ENCODE results near the gene MX2. TPM values are rescaled to one million over a fixed set of nuclear protein-coding genes. Genes with fewer than 3 reads are reported as not detected.

The MX2 gene
- total and polyA plus RNA-seq, 2 donors (not counting 1 experiment from before 2014, with no cell fraction given): 51.2 to 64.3 TPM

GRCh38 chr21:41373253-41373652 lies 11.4 kb downstream of the MX2 start:
- no peak overlapping the region for H3K4me3 ChIP-seq (ENCODE audit: control extremely low read depth in 1 of 5, extremely low read depth in 1 of 5, insufficient read depth in 1 of 5, low read depth in 2 of 5, low read length in 4 of 5)
- ChIA-PET POLR2A (interaction anchor here (0.7 kb wide), 1 partner anchor 24 kb away, joined by 7 read pairs; no protein-coding TSS in a partner anchor), CTCF (interaction anchor here (2.6 kb wide), 1 partner anchor 90 kb away, joined by 13 read pairs; no protein-coding TSS in a partner anchor)
- H2AFZ ChIP-seq (ENCODE audit: insufficient read depth, low read depth, low read length, poor library complexity, severe bottlenecking): no peak overlapping the region
- no peak overlapping the region for H3K9ac ChIP-seq (ENCODE audit: low read length)
- peaks cover 39% of the 10 kb centered on the region for H3K4me1 Mint-ChIP-seq
- DNase-seq: no peak
- WGBS (ENCODE audit: insufficient coverage): 75% methylated on average over 4 of the region's 4 CpGs
- H3K36me3 ChIP-seq (replicated peaks in 1 of 2; ENCODE audit: control extremely low read depth in 1 of 2, control insufficient read depth in 1 of 2, extremely low read depth in 1 of 2, insufficient read depth in 2 of 2, low read length in 1 of 2): peaks cover 0 to 32% of the 10 kb centered on the region in 2 experiments
- H3K27ac ChIP-seq (ENCODE audit: low read length in 2 of 2): no peak overlapping the region
- peaks cover 28 to 32% of the 10 kb centered on the region in 2 donors for H3K4me1 ChIP-seq (ENCODE audit: control insufficient read depth in 2 of 2, insufficient read depth in 2 of 2, low read length in 2 of 2)
- H3K9me3 Mint-ChIP-seq (ENCODE audit: insufficient read depth): no peaks in the 10 kb centered on the region
- TF ChIP-seq EZH2 (IDR thresholded peaks at IDR 0.05; ENCODE audit: borderline replicate concordance, insufficient read depth, low read depth, low read length, poor library complexity, severe bottlenecking) (no peak), CTCF (IDR thresholded peaks at IDR 0.05) (no peak)
- no peak overlapping the region for H3K4me2 ChIP-seq (replicated peaks; ENCODE audit: low read depth, low read length, poor library complexity, severe bottlenecking)
- H3K27me3 Mint-ChIP-seq: no peaks in the 10 kb centered on the region
- H3K27me3 ChIP-seq (replicated peaks in 1 of 4; ENCODE audit: control extremely low read depth in 1 of 4, control insufficient read depth in 3 of 4, insufficient read depth in 4 of 4, low read length in 3 of 4): no peaks in the 10 kb centered on the region
- ATAC-seq (ENCODE audit: low read depth): no peak
- peaks cover 67% of the 10 kb centered on the region for H3K79me2 ChIP-seq (ENCODE audit: control insufficient read depth, insufficient read depth, low read length)
- intact Hi-C loops (cut with micrococcal nuclease): no loop called here
- no peak overlapping the region for H3K27ac Mint-ChIP-seq
- H3K4me3 Mint-ChIP-seq: no peak overlapping the region
- H3K9me3 ChIP-seq (ENCODE audit: control extremely low read depth in 1 of 3, control insufficient read depth in 2 of 3, insufficient read depth in 1 of 3, low read length in 2 of 3): peaks cover 0 to 3% (median 0%) of the 10 kb centered on the region in 3 donors
- peaks cover 24% of the 10 kb centered on the region for H4K20me1 ChIP-seq (ENCODE audit: control insufficient read depth, insufficient read depth, low read length, poor library complexity, severe bottlenecking)

DNA sequence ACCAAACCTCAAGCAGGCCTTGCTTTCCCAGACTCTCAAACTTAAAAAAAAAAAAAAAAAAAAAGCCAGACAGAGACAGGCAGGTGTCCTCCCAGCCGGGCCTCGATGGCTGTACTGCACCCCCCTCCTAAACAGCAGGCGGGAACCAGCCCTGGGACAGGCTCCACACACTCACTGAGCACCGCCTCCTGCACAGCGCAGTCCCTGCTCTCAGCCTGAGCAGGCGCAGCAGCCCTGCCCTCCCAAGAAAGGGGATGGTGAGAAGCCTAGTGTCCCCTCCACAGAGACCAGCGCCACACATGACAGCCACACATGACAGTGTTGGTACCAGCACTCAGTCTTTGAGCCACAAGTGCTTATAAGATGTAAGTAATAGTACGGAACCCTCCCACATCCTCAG lies 11.9 kb downstream of the MX2 start:
- peaks cover 67% of the 10 kb centered on the region for H3K79me2 ChIP-seq (ENCODE audit: control insufficient read depth, insufficient read depth, low read length)
- no peak overlapping the region for H3K4me3 ChIP-seq (ENCODE audit: control extremely low read depth in 1 of 5, extremely low read depth in 1 of 5, insufficient read depth in 1 of 5, low read depth in 2 of 5, low read length in 4 of 5)
- H3K9me3 ChIP-seq (ENCODE audit: control extremely low read depth in 1 of 3, control insufficient read depth in 2 of 3, insufficient read depth in 1 of 3, low read length in 2 of 3): peaks cover 0 to 3% (median 0%) of the 10 kb centered on the region in 3 donors
- ChIA-PET POLR2A (interaction anchor here (0.7 kb wide), 1 partner anchor 23 kb away, joined by 7 read pairs; no protein-coding TSS in a partner anchor), CTCF (interaction anchor here (2.6 kb wide), 1 partner anchor 91 kb away, joined by 13 read pairs; no protein-coding TSS in a partner anchor)
- Mint-ChIP-seq H3K4me1 (peaks cover 34% of the 10 kb centered on the region), H3K9me3 (ENCODE audit: insufficient read depth) (no peaks in the 10 kb centered on the region), H3K27ac (no peak overlapping the region), H3K4me3 (no peak overlapping the region), H3K27me3 (no peaks in the 10 kb centered on the region)
- DNase-seq: no peak
- H3K4me1 ChIP-seq (ENCODE audit: control insufficient read depth in 2 of 2, insufficient read depth in 2 of 2, low read length in 2 of 2): peaks cover 23 to 27% of the 10 kb centered on the region in 2 donors
- no peak for ATAC-seq (ENCODE audit: low read depth)
- 88% methylated on average over 7 of the region's 8 CpGs for WGBS (ENCODE audit: insufficient coverage)
- H3K9ac ChIP-seq (ENCODE audit: low read length): no peak overlapping the region
- H3K36me3 ChIP-seq (replicated peaks in 1 of 2; ENCODE audit: control extremely low read depth in 1 of 2, control insufficient read depth in 1 of 2, extremely low read depth in 1 of 2, insufficient read depth in 2 of 2, low read length in 1 of 2): peaks cover 0 to 35% of the 10 kb centered on the region in 2 experiments
- no peaks in the 10 kb centered on the region for H3K27me3 ChIP-seq (replicated peaks in 1 of 4; ENCODE audit: control extremely low read depth in 1 of 4, control insufficient read depth in 3 of 4, insufficient read depth in 4 of 4, low read length in 3 of 4)
- intact Hi-C loops (cut with micrococcal nuclease): no loop called here
- H3K4me2 ChIP-seq (replicated peaks; ENCODE audit: low read depth, low read length, poor library complexity, severe bottlenecking): no peak overlapping the region
- peaks cover 24% of the 10 kb centered on the region for H4K20me1 ChIP-seq (ENCODE audit: control insufficient read depth, insufficient read depth, low read length, poor library complexity, severe bottlenecking)
- no peak overlapping the region for H3K27ac ChIP-seq (ENCODE audit: low read length in 2 of 2)
- H2AFZ ChIP-seq (ENCODE audit: insufficient read depth, low read depth, low read length, poor library complexity, severe bottlenecking): no peak overlapping the region
- TF ChIP-seq EZH2 (IDR thresholded peaks at IDR 0.05; ENCODE audit: borderline replicate concordance, insufficient read depth, low read depth, low read length, poor library complexity, severe bottlenecking): no peak
- TF ChIP-seq CTCF (IDR thresholded peaks at IDR 0.05): no peak

Data from B cell (primary cell).